Suppressor macrophage treated with lipopolysaccharide for 1 hour (primary cell): Measurements from ENCODE around the gene CDK11A.
"Not testable (repeated sequence)": the region's sequence is repeated elsewhere in the genome, so short reads cannot be mapped to it uniquely, and the experiment has no call there.

Experiments used
- DNase-seq, 3 donors: peaks; one replicate each; pipeline ENCODE4 v3.0.0-alpha.2; 2020 to 2022

Gene CDK11A

DNA sequence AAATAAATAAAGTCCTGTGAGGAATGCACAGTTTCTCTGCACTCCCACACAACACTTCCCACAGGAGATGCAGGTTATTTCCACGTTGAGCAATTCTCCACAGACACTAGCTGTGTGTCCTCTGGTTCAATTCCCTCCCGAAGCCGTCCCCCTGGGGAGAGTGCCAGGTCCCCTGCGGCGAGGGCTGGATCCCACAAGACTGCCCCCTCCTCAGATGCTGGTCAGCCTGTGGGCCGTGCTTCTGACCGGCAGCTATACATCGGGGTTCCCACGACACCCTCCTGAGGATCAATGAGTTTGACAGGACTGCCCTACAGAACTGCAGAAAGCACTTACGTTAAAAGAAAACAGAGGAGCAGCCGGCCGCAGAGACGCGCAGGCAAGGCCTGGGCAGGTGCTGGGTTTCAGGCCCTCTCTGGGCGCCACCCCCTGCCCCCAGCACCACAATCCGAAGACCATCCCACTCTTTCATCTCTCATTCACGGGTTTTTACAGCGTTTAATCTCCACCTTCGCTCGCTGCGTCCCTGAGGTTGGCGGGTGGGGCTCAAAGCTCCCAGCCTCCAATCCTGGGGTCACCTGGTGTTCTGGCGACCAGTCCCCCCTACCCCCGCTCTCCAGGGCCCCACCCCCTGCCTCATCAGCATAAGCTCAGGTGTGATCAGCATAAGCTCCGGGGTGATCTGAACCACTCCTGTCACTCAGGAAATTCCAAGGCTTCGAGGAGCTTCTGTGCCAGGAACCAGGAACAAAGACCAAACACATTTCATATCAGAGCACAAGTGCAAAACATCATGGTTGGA lies 40.9 kb downstream of the CDK11A start:
- no peak for DNase-seq

DNA sequence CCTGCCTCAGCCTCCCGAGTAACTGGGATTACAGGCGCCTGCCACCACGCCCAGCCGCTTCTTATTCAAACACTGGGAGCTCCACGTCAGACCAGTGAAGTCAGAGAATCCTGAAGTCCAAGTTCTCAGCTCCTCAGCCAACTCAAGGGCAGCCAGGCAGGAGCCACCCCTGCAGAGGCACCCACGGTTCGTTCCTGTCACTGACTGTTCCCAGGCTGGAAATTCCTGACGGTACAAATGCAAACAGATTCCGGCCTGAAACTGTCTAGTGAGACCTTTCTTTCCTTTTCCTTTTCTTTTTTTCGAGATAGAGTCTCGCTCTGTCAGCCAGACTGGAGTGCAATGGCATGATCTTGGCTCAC lies 43.3 kb downstream of the CDK11A start:
- peak in 1 of 3 donors; percentile 8 for DNase-seq

DNA sequence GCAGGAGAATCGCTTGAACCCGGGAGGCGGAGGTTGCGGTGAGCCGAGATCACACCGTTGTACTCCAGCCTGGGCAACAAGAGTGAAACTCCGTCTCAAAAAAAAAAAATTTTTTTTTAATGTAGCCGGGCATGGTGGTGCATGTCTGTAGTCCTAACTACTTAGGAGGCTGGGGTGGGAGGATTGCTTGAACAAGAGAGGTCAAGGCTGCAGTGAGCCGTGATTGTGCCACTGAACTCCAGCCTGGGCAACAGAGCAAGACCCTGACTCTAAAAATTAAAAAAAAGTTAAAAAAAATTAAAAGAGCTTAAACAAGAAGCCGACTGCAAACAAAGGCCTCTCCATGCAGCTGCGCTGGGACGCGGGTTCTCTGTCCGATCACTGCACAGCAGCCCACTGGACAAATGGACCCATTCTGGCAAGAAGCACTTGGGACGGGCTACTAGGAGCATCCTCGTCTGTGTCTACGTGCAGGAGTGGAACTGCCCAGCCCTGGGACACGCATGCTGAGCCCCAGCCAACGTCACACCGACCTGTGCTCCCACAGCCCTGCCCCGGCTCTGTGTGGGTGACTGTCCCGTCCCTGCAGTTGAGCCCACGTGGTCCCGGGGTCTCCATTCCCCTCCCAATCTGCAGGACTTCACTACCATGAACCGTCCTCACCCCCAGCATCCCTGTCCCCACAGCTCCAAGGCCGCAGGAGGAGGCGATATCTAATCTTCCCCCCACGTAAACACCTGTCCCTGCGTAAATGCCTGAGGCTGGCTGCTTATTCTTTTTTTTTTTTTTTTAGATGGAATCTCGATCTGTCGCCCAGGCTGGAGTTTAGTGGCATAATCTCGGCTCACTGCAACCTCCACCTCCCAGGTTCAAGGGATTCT lies 43.9 kb downstream of the CDK11A start:
- DNase-seq: no peak

DNA sequence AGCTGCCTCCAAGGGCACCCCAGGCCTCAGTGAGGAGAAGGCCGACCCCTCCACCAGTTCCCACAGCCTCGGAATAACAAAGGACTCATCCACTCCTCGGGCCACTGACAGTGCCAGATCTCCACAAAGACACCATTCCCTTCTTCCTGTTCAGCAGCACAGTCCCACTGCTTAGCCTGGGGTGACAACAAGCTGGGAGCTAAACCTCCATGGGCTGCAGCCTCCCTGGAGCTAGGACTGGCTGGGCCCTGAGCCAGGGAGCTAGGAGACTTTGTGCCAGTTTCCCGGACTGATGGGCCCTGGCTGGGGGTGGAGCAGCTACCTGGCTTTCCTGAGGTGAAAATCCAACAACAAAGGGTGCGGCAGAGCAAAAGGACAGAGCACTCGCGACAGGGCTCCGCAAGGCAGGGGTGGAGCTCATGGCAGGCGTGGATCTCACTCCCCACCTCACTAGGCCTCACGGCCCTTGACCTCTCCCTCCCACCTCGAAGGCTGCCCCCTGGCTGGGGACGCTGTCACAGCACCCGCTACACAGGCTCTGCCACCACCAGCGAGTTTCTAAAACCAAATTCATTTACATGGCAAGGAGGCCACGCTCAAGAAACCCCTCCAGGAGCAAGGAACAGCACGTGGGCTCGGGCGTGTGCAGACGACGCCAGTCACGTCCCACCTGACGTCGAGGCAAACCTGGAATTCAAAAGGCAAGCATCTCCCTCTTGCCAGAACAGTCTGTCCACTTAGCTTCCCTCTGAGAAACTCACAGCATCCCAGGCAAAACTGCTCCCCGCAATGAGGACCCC lies 45.4 kb downstream of the CDK11A start:
- DNase-seq: peak in 1 of 3 donors; percentile 34

DNA sequence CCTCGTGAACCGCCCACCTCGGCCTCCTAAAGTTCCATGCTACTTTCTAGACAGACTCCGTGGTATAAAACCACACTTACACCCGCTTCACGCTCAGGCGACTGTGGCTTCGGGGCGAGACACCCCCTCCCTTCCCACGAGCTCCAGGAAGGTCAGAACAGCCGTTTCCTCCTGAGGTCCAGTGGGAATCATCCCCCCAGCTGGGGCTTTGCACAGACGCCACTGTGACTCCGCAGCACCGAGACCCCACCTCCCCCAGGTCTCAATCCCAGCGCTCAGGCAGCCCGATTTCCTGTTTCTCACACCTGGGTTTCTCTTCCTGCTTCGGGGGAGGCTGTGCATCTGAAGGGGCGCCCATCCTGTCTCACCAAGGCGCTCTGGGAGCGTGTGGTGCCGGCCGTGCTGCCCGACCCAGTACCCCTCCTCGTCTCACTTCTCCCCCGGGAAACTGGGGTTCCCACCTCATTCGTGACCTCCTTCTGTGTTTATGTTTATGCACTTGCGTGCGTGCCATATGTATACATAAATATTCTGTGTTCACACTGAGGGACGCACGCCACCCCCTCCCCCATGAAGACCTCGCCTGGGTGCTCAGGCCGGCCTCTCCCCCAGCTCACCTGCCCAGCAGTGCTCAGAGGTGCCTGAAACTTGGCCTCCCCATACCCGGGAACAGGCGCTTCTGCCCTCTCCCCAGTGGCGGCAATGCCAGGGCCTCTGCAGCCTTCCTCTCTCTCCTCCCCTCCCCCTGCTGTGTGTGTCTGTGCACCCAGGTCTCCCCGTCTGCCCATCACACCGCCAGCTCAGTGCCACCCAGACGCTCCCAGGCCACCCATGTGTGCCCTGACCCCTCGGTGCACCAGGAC lies 46.2 kb downstream of the CDK11A start:
- DNase-seq: no peak

DNA sequence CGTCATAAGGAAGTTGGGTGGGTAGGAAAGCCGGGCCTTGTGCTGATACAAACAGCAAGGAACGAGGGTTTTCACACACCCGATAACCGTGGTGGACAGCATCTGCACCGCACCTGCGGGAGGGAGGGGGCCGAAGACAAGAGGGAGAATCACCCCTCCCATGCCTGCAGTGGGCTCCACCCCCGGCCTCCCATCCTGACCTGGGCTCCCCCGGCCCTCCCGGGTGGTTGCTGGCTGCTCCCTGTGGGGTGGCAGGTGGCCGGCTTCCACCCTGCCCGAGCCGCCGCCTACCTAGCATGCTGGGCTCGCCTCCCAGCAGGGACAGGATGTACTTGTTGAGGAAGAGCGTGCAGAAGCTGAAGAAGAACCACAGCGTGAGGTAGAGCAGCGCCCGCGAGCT lies 48.1 kb downstream of the CDK11A start:
- DNase-seq: not testable (repeated sequence)

DNA sequence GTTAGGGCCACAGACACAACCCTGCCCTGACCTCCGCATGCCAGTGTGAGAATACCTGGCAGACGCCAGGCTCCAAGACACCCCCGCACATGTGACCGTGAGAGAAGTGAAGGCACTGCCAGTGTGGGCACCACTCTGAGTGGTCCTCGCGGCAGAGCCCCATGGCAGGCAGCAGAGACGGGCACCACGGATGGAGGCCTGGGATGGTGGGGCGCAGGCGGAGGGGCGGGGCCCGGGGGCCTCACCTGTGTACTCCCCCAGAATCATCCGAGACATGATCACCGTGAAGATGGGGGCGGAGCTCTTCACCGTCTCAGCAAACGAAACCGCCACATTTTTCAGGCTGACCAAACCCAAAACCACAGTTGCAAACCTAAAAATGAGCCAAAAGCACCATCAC lies 48.9 kb downstream of the CDK11A start:
- DNase-seq: not testable (repeated sequence)

DNA sequence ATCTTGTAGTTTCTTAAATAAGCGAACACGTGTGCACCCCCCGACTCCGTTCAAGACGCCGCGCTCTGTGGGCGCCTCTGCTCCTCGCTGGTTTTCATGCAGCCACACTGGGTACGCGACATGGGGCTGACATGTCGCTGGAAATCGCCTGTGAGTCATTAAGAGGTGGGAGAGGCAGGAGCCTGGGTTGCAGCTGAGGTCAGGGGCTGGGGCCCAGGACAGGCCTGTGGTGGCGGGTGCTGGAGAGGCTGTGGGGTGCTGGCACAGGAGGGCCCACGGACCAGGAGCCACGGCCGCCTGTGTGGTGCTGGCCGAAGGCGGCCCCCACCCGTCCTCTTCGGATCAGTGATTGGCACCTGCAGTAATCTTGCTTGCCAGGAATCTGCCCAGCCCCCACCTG lies 49.4 kb downstream of the CDK11A start:
- not testable (repeated sequence) for DNase-seq

DNA sequence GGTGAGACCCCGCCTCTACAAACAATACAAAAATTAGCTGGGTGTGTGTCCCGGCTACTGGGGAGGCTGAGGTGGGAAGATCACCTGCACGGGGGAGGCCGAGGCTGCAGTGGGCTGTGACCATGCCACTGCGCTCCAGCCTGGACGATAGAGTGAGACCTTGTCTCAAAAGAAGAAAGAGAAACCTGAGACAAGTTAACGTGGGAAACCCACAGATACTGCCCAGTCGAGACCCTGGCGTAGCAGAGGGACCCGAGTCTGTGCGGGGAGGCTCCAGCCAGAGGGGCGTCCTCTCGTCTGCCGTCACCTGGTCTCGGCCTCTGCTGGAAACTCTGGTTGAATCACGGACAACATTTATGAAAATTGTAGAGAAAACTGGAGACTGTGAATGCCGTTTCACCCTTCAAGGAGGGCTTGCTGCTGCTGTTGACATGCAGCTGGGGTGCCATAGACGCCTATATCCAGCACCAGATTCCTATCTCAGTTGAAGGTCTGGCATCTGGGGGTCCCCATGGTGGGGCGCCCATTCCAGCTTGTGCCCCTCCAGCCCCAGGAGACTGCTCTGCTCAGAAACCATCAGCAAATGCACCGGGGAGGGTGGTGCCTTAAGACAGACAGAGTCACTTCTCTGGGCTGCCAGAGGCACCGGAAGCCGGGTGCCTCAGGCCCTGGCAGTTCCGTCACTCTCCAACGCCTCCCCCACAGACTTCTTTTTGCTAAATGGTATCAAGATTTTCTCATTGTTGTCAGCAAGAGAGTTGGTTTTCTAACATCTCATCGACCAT lies 51.8 kb downstream of the CDK11A start:
- DNase-seq: no peak

DNA sequence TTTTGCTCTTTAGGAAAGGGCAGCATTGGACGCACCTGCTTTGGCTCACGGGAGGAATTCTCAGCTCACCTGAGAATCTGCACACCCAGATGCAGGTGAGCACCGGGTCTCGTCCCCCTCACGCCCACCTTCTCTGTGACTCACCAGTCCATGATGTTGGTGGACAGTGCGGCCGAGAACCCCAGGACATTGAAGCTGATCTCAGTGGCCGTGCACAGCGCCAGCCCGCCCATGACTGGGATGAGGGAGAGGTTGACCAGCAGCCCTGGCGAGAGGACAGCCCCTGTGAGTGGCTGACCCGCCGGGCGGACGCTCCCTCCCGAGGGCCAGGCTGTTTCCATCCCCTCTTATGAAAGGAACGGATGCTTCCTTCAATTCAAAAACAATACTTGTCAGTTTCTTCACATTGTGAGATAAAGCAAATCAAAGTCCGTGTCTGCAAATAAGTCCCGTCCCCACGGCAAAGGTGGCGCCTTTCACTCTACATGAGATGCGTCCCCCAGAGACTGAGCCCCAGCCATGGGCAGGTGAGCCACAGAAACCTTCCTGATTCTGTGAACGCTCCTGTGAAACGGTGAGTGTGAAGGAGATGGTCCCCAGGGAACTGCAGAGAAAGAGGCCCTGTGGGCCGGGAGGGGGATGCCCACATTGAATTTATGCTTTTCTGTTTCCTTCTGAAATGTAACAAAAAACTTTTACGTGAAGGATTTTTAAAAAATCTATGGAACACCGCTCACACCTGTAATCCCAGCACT lies 52.6 kb downstream of the CDK11A start:
- DNase-seq: no peak

DNA sequence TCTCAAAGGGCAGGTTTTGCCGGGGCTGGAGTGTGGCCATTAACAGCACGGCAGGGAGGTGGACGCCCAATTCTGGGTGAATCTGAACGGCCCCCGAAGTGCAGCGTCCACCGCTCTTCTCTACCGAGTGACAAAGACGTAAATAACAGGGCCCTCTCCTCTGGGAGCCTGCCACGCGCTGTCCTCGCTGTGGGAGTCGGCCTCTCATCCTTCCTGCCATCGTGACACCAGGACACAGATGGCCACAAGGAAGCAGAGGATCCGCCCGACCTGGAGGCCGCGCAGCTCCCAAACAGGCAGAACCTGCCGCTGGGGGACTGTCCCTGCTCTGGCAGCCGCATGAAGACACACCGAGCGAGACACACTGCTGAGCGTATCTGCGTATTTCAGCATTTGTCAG lies 53.3 kb downstream of the CDK11A start:
- DNase-seq: no peak

DNA sequence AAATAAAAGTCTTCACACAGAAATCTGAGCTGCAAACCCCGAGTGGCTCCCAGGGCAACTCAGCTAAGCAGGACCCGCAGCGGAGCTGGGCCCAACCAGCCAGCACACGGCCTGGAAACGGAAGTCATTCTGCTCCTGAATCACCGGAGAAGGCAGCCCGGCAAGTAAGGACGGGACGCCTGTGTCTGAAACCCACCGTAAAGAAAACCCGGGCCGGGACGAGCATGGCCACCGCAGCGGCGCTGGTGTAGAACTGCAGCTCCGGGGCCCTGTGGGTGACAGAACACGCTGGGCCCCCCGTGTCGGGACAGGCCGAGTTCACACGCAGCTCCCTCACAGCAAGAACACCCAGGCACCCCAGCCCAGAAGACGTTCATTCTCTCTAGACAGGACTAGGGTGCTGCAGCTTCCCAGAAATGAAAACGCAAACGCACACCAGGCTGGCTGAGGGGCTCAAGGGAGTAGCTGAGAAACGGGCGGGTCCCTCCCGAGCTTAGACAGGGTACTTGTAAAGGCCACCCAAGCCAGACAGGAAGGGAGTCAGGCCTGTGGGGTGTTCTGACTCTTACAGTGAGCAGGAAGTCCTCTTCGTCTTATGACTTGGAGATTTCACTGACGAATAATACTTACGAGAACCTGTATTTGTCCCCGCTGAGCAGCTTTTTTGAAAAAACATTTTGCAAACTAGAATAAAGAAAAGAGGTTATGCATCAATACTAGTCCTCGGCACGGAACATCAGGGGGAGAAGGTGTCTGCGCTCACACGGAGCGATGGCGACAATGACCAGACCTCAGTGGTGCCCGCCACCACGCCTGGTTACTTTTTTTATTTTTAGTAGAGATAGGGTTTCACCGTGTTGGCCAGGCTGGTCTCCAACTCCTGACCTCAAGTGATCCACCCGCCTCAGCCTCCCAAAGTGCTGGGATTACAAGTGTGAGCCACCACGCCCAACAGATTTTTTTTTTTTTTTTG lies 54.4 kb downstream of the CDK11A start:
- DNase-seq: no peak

DNA sequence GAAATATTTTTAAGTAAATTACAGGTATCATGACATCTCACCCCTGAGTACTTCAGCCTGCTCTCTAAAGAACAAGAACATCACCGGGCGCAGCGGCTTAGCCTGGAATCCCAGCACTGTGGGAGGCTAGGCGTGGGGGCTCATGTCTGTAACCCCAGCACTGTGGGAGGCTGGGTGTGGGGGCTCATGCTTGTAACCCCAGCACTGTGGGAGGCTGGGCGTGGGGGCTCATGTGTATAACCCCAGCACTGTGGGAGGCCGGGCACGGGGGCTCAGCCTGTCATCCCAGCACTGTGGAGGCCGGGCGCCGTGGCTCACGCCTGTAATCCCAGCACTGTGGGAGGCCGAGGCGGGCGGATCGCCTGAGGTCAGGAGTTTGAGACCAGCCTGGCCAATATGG lies 57.6 kb downstream of the CDK11A start:
- DNase-seq: no peak

DNA sequence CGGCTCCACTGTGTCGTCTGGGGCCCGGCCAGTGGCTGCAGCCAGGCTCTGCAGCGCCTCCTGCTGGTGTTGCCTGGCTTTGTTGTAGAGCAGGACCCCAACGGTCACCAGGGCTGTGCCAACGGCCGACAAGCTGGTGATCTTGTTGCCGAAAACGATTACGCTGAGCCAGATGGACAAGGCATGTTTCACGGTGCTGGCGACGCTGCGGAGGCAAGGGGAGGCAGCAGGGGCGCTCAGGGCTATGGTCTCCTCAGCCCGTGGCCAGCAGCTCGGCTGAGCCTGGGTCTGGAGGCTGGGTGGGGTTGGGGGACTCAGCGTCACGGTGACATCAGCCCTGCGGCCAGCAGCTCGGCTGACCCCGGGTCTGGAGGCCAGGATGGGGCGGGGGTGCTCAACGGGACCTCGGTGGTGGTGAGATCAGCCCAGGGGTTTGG lies 58.3 kb downstream of the CDK11A start:
- peak; percentile 31 to 60 (median 44) for DNase-seq

DNA sequence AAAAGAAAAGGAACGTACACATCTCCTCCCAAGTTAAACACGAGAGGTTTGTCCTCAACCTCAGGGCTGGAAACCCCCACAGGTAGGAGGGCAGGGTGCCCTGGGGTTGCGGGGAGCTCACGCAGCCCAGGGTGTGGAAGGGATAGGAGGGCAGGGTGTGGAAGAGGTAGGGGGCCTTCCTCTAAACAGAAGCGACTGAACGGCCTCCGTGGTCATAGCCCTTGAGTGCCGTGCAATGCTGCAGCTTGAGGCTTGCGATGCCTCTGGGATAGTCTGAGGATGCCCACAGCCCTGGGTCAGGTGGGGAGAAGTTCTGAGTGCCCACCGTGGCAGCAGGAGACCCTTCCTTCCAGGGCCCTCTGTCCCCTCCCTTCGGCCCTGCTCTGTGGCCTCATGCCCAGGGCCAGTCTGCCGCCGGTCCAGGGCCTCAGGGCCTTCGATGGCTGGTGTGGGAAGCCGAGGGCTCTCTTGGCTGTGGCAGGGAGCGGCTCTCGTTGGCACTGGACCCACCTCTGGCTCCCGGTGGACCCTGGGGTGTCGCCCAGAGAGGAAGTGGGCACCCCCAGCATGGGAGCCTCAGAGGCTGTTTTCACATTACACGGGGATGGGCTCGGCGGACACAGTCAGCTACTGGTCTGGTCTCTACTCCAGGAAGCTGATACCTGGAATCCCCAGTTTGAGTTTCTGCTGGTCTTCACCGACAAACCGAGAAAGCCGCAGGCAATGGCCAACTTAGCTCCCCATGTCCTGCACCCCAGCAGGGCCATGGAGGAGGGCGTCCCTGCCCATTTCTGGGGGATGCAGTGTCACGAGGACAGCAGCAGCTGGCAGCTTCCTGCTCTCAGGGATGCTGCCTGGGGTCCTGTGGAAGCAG lies 59.0 kb downstream of the CDK11A start:
- DNase-seq: no peak

DNA sequence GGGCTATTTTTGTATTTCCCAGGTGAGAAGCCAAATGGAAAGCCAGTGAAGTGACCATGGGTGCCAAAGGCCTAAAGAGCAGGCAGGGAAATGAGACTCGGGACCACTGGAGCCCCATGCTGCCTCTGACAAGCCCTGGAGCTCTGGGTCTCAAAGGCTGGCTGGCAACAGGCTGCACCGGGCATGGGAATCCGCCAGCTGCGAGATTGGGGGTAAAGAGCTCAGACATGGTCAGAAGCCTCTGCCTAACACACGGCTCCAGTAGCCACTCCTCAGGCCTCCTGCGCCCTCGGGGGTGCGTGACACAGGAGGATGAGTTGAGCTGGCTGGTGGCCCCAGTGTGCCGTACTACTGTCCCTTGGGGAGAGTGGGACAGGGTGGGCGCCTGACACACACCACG lies 59.8 kb downstream of the CDK11A start:
- not testable (repeated sequence) for DNase-seq

DNA sequence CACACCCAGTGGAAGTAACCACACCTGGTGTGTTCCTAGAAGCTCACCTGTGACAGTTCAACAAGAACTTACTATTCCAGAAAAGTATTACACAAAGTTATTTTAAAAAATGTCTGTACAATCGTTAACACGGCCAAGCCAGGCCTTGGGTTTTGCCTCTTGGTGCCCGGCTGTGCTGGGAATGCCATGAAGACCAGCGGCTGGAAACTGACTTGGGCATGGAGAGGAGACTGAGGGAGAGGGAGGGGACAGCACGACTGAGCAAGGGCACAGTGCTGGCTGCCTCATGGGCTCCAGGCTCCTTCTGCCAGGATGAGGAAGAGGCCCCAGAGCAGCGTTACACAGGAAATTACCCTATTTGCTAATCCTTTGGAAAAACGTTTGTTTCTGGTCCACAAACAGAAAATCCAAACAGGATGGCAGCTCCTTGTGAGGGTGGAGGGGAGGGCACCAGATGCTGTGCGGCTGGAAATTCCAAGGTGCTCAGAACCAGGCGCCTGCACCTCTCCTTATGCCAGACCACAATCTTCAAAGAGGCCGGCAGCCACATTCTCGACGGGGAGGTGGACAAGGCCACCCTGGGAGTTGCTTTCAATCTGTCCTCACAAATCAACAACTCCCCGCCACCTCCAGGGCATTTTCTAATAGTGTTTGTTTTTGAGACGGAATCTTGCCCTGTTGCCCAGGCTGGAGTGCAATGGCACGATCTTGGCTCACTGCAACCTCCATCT lies 61.2 kb downstream of the CDK11A start:
- DNase-seq: not testable (repeated sequence)

DNA sequence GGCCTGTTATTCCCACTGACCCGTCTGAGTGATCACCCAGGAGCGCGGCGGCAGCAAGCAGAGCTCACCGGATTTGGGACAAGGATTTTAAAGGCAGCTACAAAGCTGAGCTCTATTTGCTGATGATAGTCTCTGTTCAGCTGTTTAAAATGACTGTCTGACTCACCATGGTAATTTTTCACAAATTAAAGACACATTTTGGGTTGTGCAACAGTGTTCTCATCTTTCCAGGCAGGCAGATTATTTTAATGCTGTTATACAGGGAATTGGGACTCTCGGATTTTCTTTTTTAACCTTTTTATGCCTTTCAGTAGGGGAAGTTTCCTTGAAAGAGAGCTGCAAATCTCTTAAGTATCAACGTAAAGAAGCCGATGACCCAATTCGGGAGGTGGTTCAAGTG lies 61.8 kb downstream of the CDK11A start:
- not testable (repeated sequence) for DNase-seq
